T-helper 2 cell treated with Interferon-gamma antibody and Interleukin-4, amounts not matched to agents 5 μg/mL and 100 μg/mL, for 36 hours (primary cell): Measurements from ENCODE around the gene PEBP1.
"Not testable (repeated sequence)": the region's sequence is repeated elsewhere in the genome, so short reads cannot be mapped to it uniquely, and the experiment has no call there.

Experiments used
- DNase-seq: peaks from one replicate; pipeline ENCODE4 v3.0.0; 2021; ENCODE audit warnings: low spot score
- H3K27ac Mint-ChIP-seq: one replicate; pipeline ENCODE4 v1.8.0; 2021; ENCODE audit warnings: mild to moderate bottlenecking, mixed read lengths
- H3K27me3 Mint-ChIP-seq: one replicate; pipeline ENCODE4 v1.8.0; 2021; ENCODE audit warnings: low read depth, mixed read lengths
- H3K36me3 Mint-ChIP-seq: one replicate; pipeline ENCODE4 v1.8.0; 2021; ENCODE audit warnings: low read depth, mixed read lengths
- H3K4me1 Mint-ChIP-seq: one replicate; pipeline ENCODE4 v1.8.0; 2021; ENCODE audit warnings: low read depth, mixed read lengths
- H3K4me3 Mint-ChIP-seq: one replicate; pipeline ENCODE4 v1.8.0; 2022; ENCODE audit warnings: mild to moderate bottlenecking, moderate library complexity, mixed read lengths
- H3K9me3 Mint-ChIP-seq: one replicate; pipeline ENCODE4 v1.8.0; 2021; ENCODE audit warnings: mixed read lengths

Gene PEBP1

GRCh38 chr12:118119449-118119879 lies 16.5 kb upstream of the PEBP1 start:
- Mint-ChIP-seq H3K4me3 (no peak overlapping the region), H3K27ac (no peak overlapping the region), H3K4me1 (peaks cover 9% of the 10 kb centered on the region), H3K36me3 (no peaks in the 10 kb centered on the region), H3K9me3 (no peaks in the 10 kb centered on the region), H3K27me3 (no peaks in the 10 kb centered on the region)
- DNase-seq = no peak

- Mint-ChIP-seq H3K4me1 (peaks cover 9% of the 10 kb centered on the region), H3K27me3 (no peaks in the 10 kb centered on the region), H3K36me3 (no peaks in the 10 kb centered on the region), H3K4me3 (no peak overlapping the region), H3K9me3 (no peaks in the 10 kb centered on the region), H3K27ac (peak overlapping the region; percentile 46)
- peak; percentile 26 for DNase-seq
Measured at GRCh38 chr12:118120579-118121363, 15.2 kb upstream of the PEBP1 start.

GRCh38 chr12:118122264-118122663 lies 13.7 kb upstream of the PEBP1 start:
- Mint-ChIP-seq H3K4me3 (no peak overlapping the region), H3K9me3 (no peaks in the 10 kb centered on the region), H3K4me1 (peaks cover 9% of the 10 kb centered on the region), H3K27me3 (no peaks in the 10 kb centered on the region), H3K27ac (no peak overlapping the region), H3K36me3 (no peaks in the 10 kb centered on the region)
- no peak for DNase-seq

DNA sequence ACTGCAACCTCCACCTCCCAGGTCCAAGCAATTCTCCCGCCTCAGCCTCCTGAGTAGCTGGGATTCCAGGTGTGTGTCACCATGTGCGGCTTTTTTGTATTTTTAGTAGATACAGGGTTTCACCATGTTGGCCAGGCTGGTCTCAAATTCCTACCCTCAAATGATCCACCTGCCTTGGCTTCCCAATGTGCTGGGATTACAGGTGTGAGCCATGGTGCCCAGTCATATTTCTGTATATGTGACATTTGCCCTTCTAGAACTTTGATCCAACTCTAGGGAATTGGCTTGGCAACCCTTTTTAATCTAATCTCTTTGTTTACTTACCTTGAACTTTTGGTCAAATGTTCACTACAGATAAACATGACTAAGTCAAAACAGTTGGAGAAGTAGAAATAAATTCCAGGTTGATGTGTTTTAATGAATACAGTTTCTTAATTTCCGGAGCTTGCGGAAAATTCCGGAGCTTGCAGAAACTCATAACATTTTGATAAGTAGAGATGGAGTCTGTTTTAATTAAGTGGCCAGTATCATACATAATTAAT lies 11.5 kb upstream of the PEBP1 start:
- Mint-ChIP-seq H3K27me3 (no peaks in the 10 kb centered on the region), H3K36me3 (no peaks in the 10 kb centered on the region), H3K4me3 (no peak overlapping the region), H3K4me1 (peaks cover 9% of the 10 kb centered on the region), H3K27ac (no peak overlapping the region), H3K9me3 (no peaks in the 10 kb centered on the region)
- no peak for DNase-seq

- no peak overlapping the region for H3K27ac Mint-ChIP-seq
- H3K36me3 Mint-ChIP-seq = no peaks in the 10 kb centered on the region
- no peaks in the 10 kb centered on the region for H3K27me3 Mint-ChIP-seq
- peaks cover 5% of the 10 kb centered on the region for H3K4me1 Mint-ChIP-seq
- H3K9me3 Mint-ChIP-seq = no peaks in the 10 kb centered on the region
- no peak overlapping the region for H3K4me3 Mint-ChIP-seq
- DNase-seq = no peak
Measured at GRCh38 chr12:118125743-118126118, 10.2 kb upstream of the PEBP1 start.

- H3K4me3 Mint-ChIP-seq = no peak overlapping the region
- H3K27ac Mint-ChIP-seq = no peak overlapping the region
- no peaks in the 10 kb centered on the region for H3K9me3 Mint-ChIP-seq
- H3K36me3 Mint-ChIP-seq = no peaks in the 10 kb centered on the region
- H3K4me1 Mint-ChIP-seq = peaks cover under 1% of the 10 kb centered on the region
- no peak for DNase-seq
- no peaks in the 10 kb centered on the region for H3K27me3 Mint-ChIP-seq
Measured at GRCh38 chr12:118126119-118126757, 9.7 kb upstream of the PEBP1 start.

GRCh38 chr12:118127867-118128266 lies 8.1 kb upstream of the PEBP1 start:
- DNase-seq = no peak
- Mint-ChIP-seq H3K27ac (no peak overlapping the region), H3K36me3 (no peaks in the 10 kb centered on the region), H3K27me3 (no peaks in the 10 kb centered on the region), H3K9me3 (no peaks in the 10 kb centered on the region), H3K4me3 (no peak overlapping the region), H3K4me1 (peaks cover 4% of the 10 kb centered on the region)

- not testable (repeated sequence) for H3K4me1 Mint-ChIP-seq, H3K4me3 Mint-ChIP-seq, H3K27me3 Mint-ChIP-seq, H3K36me3 Mint-ChIP-seq, H3K9me3 Mint-ChIP-seq, H3K27ac Mint-ChIP-seq, DNase-seq
Measured at GRCh38 chr12:118129436-118129835, 6.5 kb upstream of the PEBP1 start.

DNA sequence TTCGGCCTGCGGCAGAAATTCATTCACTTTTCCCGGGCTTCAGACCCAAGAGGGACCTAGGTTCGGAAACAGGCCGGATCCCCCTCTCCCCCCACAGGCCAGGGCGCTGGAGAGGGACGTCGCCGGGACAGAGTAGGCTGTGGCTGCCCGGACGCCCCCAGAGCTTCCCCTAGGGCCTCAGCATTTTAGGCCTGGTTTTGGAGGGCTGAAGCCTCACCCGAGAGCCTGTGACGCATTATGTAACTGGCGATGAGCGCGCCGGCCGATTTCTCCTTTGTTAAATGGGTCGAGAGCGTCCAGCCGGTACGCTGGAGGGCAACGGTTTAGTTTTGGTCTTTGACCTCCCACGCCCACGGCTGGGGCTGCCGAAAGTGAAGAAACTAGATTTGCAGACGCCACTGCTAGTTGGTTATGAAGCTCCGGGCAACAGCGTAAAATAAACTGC lies 657 bp downstream of the PEBP1 start:
- DNase-seq = peak; percentile 49
- Mint-ChIP-seq H3K36me3 (peaks cover 26% of the 10 kb centered on the region), H3K4me1 (peaks cover 19% of the 10 kb centered on the region), H3K4me3 (peak overlapping the region; percentile 96), H3K9me3 (no peaks in the 10 kb centered on the region), H3K27ac (peak overlapping the region; percentile 86), H3K27me3 (no peaks in the 10 kb centered on the region)

- H3K4me3 Mint-ChIP-seq = peak overlapping the region; percentile 96
- H3K4me1 Mint-ChIP-seq = peaks cover 15% of the 10 kb centered on the region
- no peak for DNase-seq
- peaks cover 29% of the 10 kb centered on the region for H3K36me3 Mint-ChIP-seq
- H3K9me3 Mint-ChIP-seq = no peaks in the 10 kb centered on the region
- H3K27me3 Mint-ChIP-seq = no peaks in the 10 kb centered on the region
- peak overlapping the region; percentile 86 for H3K27ac Mint-ChIP-seq
Measured at GRCh38 chr12:118137148-118137678, 1.3 kb downstream of the PEBP1 start.

GRCh38 chr12:118140825-118141224 lies 4.9 kb downstream of the PEBP1 start:
- no peaks in the 10 kb centered on the region for H3K9me3 Mint-ChIP-seq
- no peak overlapping the region for H3K27ac Mint-ChIP-seq
- no peak overlapping the region for H3K4me3 Mint-ChIP-seq

GRCh38 chr12:118144499-118144898 lies 8.6 kb downstream of the PEBP1 start:
- no peaks in the 10 kb centered on the region for H3K27me3 Mint-ChIP-seq
- peaks cover 48% of the 10 kb centered on the region for H3K36me3 Mint-ChIP-seq
- no peaks in the 10 kb centered on the region for H3K9me3 Mint-ChIP-seq
- H3K4me3 Mint-ChIP-seq = no peak overlapping the region
- DNase-seq = no peak
- no peak overlapping the region for H3K27ac Mint-ChIP-seq
- peaks cover 2% of the 10 kb centered on the region for H3K4me1 Mint-ChIP-seq

More at GRCh38 chr12:118140825-118141224, 4.9 kb downstream of the PEBP1 start:
- H3K27me3 Mint-ChIP-seq = no peaks in the 10 kb centered on the region
- peaks cover 46% of the 10 kb centered on the region for H3K36me3 Mint-ChIP-seq
- DNase-seq = no peak
- H3K4me1 Mint-ChIP-seq = peaks cover 13% of the 10 kb centered on the region

DNA sequence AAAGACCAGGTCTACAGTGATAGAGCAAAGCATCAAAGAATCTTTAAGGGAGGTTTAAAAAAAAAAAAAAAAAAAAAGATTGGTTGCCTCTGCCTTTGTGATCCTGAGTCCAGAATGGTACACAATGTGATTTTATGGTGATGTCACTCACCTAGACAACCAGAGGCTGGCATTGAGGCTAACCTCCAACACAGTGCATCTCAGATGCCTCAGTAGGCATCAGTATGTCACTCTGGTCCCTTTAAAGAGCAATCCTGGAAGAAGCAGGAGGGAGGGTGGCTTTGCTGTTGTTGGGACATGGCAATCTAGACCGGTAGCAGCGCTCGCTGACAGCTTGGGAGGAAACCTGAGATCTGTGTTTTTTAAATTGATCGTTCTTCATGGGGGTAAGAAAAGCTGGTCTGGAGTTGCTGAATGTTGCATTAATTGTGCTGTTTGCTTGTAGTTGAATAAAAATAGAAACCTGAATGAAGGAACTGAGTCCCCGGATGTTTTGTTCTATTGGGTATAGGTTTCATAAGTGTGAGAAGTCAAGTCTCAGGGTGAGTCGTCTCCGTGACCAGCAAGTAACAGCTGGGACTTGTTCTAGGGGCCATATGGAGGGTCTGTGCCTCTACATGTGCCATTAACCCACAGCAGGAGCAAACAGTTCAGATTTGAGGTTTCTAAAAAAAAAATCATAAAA lies 9.3 kb downstream of the PEBP1 start:
- Mint-ChIP-seq H3K9me3 (no peaks in the 10 kb centered on the region), H3K27me3 (no peaks in the 10 kb centered on the region), H3K4me1 (peaks cover 2% of the 10 kb centered on the region), H3K36me3 (peaks cover 43% of the 10 kb centered on the region), H3K4me3 (no peak overlapping the region), H3K27ac (peak overlapping the region; percentile 19)
- no peak for DNase-seq

GRCh38 chr12:118145798-118146156 lies 9.9 kb downstream of the PEBP1 start:
- peaks cover 2% of the 10 kb centered on the region for H3K4me1 Mint-ChIP-seq
- no peaks in the 10 kb centered on the region for H3K27me3 Mint-ChIP-seq
- H3K36me3 Mint-ChIP-seq = peaks cover 41% of the 10 kb centered on the region
- no peak overlapping the region for H3K27ac Mint-ChIP-seq
- H3K9me3 Mint-ChIP-seq = no peaks in the 10 kb centered on the region
- H3K4me3 Mint-ChIP-seq = no peak overlapping the region
- no peak for DNase-seq
